ENCODE measurements around the gene CYP2J2.
A peak's percentile ranks its signal among the peaks of the same experiment; 100 is the strongest.
"Not testable (repeated sequence)": the region's sequence is repeated elsewhere in the genome, so short reads cannot be mapped to it uniquely, and the experiment has no call there.

The CYP2J2 gene, protein sequence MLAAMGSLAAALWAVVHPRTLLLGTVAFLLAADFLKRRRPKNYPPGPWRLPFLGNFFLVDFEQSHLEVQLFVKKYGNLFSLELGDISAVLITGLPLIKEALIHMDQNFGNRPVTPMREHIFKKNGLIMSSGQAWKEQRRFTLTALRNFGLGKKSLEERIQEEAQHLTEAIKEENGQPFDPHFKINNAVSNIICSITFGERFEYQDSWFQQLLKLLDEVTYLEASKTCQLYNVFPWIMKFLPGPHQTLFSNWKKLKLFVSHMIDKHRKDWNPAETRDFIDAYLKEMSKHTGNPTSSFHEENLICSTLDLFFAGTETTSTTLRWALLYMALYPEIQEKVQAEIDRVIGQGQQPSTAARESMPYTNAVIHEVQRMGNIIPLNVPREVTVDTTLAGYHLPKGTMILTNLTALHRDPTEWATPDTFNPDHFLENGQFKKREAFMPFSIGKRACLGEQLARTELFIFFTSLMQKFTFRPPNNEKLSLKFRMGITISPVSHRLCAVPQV

DNA sequence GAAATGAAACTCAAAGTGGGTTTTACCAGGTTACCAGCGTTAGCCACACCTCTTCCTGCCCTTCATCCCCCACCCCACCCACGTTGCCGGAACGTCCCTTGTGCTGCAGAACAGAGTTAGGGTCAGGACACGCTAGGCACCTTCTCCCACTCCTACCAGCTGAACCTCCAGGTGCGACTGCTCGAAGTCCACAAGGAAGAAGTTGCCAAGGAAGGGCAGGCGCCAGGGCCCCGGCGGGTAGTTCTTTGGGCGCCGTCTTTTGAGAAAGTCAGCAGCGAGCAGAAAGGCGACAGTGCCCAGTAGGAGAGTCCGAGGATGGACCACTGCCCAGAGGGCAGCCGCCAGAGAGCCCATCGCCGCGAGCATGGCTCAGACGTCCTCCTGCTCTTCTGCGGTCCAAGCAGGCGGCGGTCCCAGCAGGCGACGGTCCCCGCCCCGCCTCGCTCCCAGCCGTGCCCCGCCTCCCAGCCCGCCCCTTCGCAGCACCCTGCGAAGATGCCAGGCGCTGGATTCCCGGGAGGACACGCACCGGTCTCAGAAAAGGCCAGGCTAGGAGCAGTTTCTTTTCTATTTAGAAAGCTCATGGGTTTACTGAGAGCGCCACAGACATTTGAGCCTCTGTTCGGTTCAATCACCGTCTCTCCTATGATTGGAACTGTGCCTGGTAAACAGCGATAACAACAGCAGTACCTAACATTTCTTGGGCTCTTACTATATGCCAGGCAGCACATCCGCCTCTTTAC, at the start of gene CYP2J2:
Gene CYP2J2 (minus strand): TSS at position 393 of the 743 bp plus-strand sequence. CDS start 27 bp downstream, at position 366.
- peak; percentile 23 to 24 for DNase-seq

DNA sequence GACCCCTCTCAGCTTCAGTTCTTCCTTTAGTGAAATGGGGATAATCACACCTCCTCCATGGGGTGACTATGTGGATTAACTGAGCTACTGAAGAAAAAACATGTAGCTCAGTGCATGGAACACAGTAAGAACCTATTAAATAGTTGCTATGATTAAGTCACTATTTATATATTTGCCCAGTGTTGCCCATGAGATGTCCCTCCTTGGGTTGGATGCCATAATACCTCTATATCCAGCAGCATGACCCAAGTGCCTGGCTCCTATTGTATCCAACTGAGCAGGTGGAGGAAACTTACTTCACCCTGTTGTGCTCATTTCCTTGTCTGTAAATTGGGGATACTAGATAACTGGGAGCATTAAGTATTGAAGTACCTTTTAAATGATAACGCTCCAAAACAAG, 47.1 kb upstream of the CYP2J2 start:
- no peak for DNase-seq

DNA sequence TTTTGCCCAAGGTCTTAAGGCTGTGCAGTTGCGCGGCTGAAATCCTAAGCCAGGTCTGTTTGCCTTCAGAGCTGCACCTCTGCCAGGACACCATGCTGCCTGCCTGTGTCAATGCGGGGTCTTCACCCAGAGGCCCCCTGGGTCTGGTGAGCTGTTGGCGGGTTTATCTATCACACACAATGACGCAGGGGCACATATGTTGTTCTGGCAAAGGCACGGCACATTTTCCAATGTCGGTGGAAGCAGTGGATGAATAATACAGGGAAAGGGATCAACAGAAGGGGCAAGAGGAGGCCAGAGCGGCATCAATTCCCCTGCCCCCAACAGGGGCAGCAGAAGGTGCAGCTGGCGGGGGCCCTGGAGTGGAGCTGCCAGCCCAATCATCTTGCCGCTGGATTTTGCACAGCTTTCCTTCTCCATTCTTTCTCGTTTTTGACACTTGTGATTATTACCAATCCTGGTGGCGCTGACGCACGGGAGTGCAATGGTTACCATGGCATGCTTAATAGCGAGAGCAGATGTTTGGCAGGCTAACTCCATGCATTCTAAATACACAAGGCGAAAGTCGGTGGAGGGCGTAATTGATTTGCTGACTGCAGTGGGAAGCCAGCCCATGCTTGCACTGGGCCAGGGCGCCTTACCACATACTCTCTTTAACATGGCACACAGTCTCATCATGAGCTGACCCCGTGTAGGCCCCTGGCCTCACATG, 45.8 kb upstream of the CYP2J2 start:
- no peak for DNase-seq

DNA sequence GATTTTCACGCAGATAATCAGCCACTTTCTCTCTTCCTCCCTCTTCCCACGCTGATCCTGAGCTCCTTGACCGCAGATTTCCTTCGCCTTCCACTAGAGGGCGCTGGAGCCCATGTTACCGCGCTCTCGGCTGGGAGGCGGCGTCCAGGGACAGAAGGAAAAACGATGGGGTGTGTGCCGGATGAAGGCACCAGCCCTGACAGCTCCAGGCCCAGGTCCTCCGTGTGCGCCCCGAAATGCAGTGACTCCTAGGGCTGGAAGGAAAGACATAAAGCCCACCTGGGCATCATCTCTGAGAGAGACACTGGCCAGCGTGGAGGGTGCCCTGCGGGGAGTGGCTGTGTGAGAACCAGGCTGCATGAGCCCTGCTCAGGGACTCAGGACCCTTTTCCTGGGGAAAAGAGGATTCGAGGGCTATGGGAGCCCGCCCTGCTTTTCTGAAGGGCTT, 44.9 kb upstream of the CYP2J2 start:
- peak; percentile 12 to 14 for DNase-seq

DNA sequence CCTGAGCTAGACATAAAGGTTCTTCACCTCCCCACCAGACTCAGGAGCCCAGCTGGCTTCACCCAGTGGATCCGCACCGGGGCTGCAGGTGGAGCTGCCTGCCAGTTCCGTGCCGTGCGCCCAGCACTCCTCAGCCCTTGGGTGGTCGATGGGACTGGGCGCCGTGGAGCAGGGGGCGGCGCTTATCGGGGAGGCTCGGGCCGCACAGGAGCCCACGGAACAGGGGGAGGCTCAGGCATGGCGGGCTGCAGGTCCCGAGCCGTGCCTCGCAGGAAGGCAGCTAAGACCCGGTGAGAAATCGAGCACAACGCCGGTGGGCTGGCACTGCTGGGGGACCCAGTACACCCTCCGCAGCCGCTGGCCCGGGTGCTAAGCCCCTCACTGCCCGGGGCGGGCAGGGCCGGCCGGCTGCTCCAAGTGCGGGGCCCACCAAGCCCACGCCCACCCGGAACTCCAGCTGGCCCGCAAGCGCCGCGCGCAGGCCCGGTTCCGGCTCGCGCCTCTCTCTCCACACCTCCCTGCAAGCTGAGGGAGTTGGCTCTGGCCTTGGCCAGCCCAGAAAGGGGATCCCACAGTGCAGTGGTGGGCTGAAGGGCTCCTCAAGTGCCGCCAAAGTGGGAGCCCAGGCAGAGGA, 43.1 kb upstream of the CYP2J2 start:
- DNase-seq: not testable (repeated sequence)

DNA sequence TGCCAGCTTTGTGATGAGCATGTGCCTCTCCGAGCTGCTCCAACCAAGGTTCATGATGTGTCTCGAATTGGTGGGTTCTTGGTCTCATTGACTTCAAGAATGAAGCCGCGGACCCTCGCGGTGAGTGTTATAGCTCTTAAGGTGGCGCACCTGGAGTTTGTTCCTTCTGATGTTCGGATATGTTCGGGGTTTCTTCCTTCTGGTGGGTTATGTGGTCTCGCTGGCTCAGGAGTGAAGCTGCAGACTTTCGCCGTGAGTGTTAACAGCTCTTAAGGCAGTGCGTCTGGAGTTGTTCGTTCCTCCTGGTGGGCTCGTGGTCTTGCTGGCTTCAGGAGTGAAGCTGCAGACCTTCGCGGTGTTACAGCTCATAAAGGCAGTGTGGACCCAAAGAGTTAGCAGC, 42.2 kb upstream of the CYP2J2 start:
- not testable (repeated sequence) for DNase-seq

DNA sequence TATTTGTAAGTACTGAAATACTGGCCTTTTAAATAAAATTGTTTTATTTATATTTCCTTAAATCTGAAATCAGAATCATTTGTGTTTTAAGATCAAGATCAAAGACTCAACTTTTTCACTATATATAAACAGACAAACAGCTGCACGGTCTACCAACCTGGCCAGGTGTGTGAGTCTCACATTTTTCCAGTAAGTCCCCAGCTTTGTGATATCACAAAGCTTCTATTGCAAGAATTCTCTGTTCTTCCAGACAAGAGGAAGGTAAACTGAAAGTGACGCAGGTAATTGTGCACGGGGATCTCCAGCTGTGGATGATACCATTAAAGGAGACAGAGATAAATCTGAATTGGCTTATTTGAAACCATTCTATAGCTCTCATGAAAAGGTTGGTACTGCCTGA, 41.2 kb upstream of the CYP2J2 start:
- DNase-seq: no peak

DNA sequence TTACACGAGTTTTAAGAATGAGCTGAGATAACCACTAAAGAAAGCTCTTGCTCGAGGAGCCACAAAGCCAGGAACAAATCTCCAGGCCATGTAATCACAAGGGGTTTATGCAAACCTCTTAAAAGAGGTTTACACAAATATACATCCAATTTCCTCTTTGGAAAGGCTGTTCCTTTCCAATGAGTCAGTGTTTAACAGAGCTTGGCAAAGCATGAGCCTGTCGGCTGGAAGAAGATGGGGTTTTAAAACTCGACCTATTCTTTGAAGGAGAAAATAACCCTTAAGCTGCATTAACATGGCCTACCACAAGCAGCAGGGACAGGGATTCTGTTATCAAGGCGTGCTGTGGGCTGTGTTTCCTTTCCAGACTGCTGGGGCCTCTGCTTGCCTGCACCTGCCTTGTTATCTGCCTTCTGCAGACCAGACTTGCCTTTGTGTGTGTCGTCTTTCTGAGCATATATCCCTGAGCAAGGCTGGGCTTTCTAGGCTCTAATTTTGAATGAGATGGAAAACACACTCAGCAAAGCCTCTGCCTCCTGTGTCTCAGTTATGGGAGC, 40.6 kb upstream of the CYP2J2 start:
- no peak for DNase-seq

DNA sequence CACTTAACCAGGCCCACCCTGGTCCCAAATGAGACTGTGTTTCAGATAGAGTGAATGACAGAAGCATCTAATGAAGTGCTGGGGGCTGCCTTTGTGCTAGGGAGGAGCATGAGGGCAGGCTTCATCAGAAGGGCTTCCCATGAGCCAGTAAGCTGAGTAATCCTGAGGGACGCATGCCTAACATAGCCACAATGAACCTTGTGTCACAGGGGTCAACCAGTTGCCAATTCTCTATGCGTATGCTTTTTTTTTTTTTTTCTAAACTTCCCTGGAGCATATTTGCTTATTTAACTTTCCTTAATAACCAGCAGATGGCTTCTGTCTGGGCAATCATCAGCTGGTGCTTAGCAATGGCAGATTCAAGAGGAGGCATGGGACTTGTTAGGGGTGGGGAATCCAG, 25.5 kb upstream of the CYP2J2 start:
- DNase-seq: no peak

DNA sequence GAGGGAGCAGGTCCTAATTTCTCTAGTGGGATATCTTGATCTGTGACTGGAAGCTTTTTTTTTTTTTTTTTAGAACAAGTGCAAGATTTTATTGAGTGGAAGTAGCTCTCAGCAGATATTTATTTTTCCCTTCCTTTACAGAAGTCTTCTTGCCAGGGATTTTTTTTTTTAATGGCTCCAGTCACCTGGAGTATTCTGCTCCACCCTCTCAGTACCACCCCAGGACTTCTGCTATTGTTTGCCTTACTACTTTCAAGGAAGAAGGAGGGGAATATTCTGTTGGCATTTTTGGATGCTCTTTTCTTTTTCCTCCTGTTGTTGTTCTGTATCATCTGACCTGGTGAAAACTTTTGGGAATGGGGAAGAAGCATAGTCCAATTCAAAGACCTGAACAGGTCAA, 23.1 kb upstream of the CYP2J2 start:
- no peak for DNase-seq

DNA sequence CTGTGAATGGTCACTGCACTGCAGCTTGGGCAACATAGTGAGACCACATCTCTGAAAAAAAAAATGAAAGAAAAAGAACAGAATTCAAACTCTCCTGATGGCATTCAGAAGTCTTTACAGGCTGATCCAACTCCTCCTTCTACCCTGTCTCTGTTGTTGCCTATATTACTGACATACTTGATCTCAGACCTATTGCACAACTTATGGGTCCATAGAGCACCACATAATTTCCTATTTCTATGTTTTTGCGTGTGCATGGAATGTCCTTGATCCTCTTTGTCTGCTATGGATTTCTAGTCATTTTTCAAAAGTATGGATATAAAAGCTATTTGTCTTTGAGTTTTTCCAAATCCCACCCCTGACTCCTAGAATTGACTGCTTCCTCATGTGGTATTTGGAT, 22.4 kb upstream of the CYP2J2 start:
- DNase-seq: no peak

DNA sequence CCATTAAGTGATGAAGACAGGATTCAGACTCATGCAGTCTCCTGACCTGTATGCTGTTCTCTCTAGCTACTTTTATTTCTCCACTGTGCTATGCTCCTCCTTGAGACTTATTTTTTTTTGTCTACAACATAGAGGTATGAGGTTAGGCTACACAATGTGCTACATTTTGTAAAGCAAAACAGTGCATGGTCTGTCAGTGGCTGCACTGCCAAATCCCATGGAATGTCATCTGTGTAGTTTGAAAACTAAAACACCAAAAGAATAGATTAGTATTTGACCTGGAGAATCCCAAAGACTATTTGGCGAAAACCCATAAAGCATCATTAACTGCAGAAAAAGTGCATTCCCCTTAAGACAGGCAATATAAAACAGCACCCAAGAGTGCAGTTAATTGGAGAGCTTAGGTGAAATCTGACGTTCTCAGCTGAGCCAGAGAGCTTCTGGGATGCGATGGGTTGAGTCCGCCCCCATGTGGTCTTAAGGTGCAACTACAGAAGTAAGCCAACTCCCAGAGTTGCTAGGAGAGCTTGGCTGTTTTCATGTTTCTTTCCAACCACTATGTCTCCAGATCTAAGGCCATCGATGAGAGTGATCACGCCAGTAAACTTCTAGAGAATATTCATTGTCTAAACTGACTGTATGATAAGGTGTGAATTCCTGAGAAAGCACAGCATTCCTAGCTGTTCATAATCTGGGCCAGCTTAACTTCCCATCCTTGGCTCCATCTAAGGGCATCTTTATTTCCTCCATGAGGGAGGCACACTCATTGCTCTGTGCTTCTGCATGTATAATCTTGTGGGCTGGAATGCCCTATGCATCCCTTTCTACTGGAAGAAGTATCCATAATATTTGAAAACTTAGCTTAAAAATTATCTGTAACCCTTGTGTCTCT, 20.7 kb upstream of the CYP2J2 start:
- DNase-seq: peak; percentile 18 to 31

DNA sequence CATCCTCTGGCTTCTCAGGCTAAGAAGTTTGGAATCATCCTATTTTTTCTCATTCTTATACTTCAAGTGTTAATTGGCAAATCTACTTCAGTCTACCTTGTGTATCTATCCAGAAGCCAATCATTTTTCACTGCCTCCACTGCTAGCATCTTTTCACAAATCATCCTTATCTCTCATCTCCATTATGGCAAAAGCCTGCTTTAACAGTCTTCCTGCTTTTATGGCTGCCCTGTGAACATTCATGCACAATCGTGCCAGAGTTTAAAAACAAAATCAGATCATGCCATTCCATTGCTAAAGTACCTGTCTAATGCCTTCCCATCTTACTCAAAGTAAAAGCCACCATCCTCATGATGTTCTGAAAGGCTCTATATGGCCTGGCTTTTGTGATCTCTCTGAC, 19.2 kb upstream of the CYP2J2 start:
- no peak for DNase-seq

DNA sequence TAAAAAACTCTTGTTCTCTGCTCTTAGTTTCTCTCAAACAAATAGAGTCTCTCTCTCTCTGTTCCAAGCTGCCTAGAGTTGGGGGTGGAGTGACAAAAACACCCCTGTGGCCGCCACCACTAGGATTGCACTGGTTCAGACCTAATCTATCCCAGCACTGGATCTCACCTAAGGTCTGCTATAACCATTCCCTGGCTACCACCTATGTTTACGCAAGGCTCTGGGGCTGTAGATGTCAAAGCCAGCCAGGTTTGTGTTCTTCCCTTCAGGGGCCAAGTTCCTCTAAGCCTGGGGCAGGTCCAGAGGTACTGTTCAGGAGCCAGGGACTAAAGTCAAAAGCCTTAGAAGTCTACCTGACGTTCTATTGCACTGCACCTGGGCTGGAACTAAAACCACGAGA, 12.8 kb upstream of the CYP2J2 start:
- no peak for DNase-seq

DNA sequence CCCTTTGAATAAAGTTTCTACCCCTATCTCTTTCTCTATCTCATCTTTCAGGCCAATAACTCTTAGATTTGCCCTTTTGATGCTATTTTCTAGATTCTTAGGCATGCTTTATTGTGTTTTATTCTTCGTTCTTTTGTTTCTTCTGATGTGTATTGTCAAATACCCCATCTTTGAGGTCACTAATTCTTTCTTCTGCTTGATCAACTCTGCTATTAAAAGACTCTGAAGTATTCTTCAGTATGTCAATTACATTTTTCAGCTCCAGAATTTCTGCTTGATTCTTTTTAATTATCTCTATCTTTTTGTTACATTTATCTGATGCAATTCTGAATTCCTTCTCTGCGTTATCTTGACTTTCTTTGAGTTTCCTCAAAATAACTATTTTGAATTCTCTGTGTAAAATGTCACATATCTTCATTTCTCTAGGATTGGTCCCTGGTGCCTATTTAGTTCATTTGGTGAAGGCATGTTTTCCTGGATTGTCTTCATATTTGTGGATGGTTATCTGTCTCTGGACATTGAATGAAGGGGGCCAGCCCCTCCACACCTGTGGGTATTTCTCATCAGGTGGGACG, 11.2 kb upstream of the CYP2J2 start:
- DNase-seq: no peak

DNA sequence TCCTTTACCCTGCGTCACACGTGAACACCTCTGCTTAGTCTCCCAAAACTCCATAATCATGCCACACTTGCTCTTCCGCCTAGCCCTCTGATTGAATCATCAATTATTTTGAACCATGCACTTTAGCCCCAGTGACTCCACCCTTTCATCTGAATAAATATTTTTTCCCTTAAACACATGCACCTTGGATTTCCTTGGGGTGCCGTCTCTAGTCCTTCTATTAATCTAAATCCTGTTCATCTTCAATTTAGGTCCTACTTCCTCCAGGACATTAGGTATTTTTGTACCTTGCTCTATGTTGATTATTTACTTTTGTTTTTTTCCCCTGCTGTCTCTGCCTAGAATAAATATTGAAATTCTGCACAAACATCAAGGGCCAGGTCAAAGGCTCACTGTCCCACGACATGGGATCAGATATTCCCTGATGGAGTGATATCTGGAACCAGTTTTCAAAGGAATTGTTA, 9.8 kb upstream of the CYP2J2 start:
- DNase-seq: no peak

DNA sequence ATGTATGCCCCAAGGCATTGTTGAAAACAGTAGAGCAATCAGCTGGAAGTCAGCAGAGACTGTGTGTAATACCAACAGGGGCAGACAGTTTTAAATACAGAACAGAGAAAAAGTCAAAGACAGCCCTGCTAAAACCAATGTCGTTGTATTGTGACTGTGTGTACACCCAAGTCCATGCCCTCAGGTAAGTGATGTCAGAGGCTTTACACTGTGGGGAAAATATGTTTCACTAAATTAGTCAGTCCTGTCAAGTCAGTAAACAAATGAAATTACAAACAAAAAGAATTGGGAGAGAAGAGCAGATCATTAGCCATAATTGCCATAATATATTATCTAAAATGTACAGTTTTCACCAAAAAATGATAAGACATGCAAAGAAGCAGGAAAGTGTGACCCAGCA, 2.4 kb upstream of the CYP2J2 start:
- DNase-seq: no peak

DNA sequence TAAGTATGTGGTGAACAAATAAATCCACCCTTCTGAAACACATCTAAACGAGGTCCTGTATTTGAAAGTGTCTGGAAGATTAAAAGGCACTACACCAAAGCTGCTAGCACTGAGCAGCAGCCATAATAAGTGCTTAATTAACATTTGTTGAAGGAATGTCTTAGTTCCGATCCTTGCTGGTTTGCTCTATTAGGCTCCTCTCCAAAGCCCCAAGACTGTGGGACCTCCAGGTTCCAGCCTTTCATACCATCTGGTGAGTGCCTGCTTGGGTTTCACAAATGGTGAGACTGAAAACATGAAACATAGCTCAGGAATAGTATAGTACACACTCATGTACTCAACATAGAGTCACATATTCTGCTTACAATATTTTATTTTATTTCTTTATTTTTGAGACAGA, 640 bp upstream of the CYP2J2 start:
- DNase-seq: no peak

DNA sequence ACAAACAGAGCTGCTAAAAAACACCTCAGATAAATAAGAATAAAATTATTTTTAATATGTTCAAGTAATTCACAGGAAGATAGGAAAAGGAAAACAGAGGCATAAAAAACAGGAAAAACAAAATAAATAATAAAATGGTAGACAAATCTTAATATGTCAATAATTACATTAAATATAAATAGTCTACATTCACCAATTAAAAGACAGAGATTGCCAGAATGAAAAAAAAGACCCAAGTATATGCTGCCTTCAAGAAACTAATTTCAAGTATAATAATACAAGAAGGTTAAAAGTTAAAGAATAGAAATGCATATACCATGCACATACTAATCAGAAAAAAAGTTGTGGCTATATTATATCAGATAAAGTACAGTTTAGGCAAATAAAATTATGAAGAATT, 1.9 kb downstream of the CYP2J2 start:
- DNase-seq: no peak

DNA sequence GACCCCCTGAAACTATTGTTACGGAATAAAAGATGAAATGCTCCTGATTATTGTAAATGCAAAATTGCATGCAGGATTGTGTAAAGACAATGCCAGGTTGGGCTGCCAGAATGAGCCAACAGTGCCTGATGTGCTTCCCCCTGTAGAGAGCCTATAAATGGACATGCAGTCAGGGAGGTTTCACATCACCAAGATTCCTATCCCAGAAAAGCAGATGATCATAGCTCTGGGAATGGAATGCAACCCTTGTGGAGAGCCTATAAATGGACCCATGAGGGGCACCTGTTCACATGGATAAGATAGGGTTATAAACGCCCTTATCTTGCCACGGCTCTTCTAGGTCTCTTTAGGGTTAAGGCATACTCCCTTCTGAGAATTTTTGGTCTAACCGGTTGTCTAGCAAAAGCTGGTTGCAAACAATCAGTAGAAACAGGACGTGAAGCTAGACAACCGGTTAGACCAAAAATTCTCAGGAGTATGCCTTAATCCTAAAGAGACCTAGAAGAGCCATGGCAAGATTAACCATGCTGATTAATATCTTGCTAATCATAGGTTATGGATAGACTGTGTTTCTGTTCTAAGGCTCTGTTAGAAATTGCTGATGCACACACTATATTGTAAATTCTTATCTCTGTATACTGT, 5.2 kb downstream of the CYP2J2 start:
- DNase-seq: not testable (repeated sequence)
